ENCODE data around the gene DDX56.
"Not testable (repeated sequence)": the region's sequence is repeated elsewhere in the genome, so short reads cannot be mapped to it uniquely, and the experiment has no call there.

DNA sequence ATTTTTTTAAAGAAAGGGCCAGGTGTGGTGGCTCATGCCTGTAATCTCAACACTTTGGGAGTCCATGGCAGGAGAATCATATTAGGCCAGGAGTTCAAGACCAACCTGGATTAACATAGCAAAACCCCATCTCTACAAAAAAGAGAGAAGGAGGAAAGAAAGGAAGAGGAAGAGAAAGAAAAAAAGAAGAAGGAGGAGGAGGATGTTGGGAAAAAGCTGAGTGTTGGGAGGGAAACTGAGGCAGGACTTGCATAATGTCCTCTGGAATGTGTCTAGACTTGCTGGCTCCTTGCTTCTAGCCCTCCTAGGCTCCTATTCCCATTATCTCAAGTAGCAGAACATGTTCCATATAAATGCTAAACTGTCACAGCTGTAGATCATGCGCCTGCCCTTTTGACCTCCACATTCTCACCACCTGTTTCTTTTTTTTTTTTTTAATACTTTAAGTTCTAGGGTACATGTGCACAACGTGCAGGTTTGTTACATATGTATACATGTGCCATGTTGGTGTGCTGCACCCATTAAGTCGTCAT is 21.2 kb downstream of the DDX56 start:
- not testable (repeated sequence) for TF ChIP-seq CTCF, POLR2A (IDR thresholded peaks at IDR 0.05)
